H54 (cell line): ENCODE data around the gene RAB30.
A peak's percentile ranks its signal among the peaks of the same experiment; 100 is the strongest.

Experiments
- DNase-seq: peaks from one replicate; pipeline ENCODE4 v3.0.0; 2011; ENCODE audit warnings: low spot score, mixed read lengths; ENCODE audit not compliant: insufficient read length
- FAIRE-seq: peaks from 3 replicates; lab custom pipeline; 2011; peaks lifted over from hg19 to GRCh38; lab: Jason Lieb, UNC
- POLR2A ChIP-seq: IDR thresholded peaks from 2 replicates; pipeline ENCODE4 v1.6.1; 2011; ENCODE audit warnings: low read depth, mild to moderate bottlenecking, low read length

The RAB30 gene

DNA sequence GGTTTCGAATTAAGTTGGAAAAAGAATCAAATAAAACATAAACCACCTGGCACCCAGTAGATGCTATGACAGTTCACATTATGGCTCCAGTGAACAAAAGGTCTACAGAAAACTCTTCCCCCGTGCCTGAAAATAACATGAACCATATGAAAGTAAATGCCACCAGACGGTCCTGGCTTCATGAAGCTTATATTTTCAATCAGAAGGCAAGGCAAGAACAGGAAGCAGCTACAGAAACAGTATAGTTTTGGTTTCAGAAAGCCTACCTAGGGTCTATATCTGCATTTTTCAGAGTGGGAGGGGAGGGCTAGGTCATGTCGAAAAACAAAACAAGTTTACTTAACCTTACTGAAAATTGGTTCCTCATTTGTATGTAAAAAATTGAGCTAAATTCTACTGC, 9.8 kb downstream of the RAB30 start:
- no peak for FAIRE-seq
- TF ChIP-seq POLR2A, result no peak
- no peak for DNase-seq

DNA sequence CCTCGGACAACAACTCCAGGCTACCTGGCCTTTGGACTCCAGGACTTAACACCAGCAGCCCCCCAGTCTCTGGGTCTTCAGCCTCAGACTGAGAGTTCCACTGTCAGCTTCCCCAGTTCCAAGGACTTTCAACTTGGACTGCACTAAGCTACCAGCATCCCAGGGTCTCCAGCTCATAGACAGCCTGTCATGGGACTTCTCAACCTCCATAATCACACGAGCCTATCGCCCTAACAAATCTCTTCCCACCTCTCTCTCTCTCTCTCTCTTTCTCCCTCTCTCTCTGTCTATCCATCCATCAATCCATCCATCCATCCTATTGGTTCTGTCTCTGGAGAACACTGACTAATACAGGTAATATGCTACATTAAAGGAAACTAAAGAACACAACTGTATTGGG, 10.7 kb downstream of the RAB30 start:
- TF ChIP-seq POLR2A, result no peak
- FAIRE-seq (no peak), DNase-seq (no peak)

DNA sequence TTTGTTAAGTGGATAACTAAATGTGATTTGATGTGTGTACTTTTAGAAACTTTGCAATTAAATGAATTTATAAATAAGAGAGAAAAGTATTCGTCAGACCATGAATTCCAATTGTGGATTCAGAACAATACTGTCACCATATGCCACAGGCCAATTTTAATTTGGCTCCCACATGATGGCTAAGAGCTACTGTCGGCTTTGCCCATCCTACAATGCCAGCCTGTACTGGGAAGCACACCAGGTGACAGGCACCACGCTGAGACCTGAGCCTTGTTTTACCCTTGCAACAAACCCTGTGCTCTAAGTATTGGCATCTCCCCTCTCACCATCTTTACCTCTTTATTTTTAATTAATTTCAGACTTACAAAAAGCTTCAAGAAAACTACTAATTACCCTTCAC, 14.0 kb downstream of the RAB30 start:
- DNase-seq, result no peak
- no peak for TF ChIP-seq POLR2A
- no peak for FAIRE-seq

DNA sequence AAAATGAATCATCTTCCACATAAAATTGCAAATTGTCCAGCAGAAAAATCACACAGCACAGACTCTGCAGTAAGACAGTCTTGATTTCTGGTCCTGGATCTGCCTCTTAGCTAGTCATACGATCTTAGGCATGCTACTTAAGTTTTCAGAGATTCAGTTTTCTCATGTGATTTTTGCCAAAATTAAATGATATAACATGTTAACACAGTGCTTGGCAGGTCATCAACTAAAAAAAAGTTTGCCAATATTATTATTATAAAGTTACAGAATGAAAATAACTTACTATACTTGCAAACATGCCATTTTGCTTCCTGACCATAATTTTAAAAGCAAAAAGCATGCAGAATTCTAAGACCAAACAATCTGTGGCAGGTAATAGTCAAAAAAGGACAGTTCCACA, 15.1 kb downstream of the RAB30 start:
- TF ChIP-seq POLR2A, result no peak
- DNase-seq (no peak), FAIRE-seq (no peak)

DNA sequence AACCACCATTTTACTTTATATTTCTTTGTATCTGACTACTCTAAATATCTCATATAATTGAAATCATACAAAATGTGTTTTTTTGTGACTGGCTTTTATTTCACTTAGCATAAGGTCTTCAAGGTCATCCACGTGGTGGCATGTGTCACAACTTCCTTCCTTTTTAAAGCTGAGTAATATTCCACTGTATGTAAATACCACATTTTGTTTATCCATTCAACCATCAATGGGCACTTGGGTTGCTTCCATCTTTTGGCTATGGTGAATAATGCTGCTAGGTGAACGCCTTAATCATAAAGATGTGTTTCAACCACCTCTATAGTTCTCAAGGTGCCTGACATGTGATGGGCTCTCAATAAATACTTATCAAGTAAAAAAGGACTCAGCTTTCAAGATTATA, 15.5 kb downstream of the RAB30 start:
- no peak for FAIRE-seq
- no peak for TF ChIP-seq POLR2A
- no peak for DNase-seq

DNA sequence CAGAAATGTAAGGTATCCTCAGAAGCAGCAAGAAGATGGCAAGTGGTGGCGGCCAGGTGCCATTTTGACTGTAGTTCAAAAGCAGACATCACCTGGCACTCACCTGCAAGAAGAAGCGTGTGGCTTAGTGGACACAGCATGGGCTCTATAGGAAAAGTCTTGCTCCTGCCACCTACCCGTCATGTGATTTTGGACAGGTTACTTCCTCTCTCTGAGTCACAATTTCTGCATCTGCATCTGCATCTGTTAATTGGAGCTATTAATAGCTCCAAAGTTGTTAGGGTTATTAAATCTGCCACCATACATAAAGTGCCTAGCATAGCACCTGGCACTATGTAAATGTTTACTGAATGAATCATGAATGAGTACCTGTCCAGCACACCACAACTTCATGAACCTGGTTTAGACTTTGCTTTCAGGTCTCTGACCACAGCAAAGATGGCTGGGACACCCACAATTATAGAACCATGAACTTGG, 16.8 kb downstream of the RAB30 start:
- TF ChIP-seq POLR2A, result no peak
- FAIRE-seq, result no peak

DNA sequence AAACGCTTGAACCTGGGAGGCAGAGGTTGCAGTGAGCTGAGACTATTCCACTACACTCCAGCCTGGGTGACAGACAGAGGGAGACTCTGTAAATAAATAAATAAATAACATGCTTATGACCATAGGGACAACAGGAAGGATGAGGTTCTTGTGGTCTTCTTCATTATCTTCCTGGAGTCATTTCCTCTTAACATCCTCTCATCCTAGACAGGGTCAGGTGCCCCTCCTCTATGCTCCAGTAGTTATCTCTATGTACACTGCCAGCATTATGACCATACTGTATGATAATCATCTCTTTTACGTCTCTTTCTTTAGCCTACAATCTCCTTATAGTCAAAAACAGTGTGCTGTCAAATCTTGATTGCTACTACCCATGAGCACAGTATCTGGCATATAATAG, 17.7 kb downstream of the RAB30 start:
- no peak for FAIRE-seq
- TF ChIP-seq POLR2A, result no peak
- no peak for DNase-seq

More for the DNA sequence above, 16.8 kb downstream of the RAB30 start:
- no peak for DNase-seq

DNA sequence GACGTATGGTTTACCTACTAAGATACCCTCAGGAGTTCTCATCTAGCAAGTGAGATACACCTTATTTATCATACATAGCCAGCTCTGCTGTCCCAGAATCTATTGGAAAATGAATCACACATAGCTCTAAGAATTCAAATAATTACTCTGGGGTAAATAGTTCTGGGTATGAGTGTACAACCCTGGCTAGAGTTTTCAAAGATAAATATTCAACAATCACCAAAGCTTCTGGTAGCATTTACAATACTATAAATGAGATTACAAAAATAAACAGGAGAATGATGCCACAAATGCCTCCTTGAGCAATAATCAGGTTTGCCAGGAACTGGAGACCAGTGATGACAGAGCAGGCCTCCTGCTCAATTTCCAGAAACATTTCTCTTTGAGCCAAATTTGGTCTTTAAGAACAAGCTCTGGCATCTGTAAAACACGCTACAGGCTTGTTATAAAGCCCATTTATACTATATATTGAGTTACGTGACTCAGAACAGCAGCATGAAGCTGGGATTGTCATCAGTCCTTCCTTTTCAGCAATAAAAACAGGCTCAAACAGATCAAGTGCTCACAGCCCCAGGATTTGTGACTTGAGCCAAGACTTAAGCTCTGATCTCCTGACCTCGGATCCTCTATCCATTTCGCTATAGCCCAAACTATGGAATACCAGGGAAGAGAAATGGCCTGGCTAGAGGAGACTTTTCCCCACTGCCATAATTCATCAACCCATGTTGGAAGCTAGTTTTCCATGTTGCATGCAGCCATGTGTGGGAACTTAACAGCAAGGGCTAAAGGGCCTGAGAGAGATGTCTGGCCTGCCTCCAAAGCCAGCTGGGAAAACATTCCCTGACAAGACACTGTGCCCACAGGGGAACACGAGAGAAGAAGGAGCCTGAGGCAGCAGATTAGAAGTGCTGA, 19.7 kb downstream of the RAB30 start:
- DNase-seq (peak; percentile 54), FAIRE-seq (peak; percentile 45)
- TF ChIP-seq POLR2A, result no peak

DNA sequence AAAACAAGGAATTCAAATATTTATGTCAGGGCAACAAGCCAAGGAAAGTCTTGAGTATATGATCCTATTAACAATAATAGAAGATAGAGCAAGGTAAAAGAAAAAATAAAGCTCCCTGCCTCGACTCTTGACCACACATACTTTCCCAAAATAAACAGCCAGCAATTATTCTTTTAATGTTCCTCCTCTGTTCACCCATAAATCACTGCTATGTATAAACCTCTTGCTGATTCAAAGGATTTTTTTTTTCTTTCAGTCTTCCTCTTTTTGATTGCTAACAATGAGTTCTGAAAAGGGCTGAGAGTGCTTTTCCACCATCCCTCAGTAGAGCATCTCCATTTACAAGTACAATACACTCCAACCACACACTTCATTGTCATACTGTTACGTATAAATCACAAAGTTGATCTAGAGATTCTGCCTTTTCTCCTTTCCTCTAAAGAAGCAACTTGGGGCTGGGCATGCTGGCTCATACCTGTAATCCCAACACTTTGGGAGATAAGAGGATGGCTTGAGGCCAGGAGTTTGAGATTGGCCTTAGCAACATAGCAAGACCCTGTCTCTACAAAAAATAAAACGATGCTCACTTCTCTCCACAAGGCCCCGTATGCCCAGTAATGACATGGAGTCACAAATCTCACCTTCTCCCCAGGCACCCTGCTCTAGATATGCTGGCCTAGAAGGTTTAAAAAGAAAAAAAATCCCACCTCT, 24.0 kb downstream of the RAB30 start:
- DNase-seq (no peak), FAIRE-seq (no peak)
- no peak for TF ChIP-seq POLR2A

DNA sequence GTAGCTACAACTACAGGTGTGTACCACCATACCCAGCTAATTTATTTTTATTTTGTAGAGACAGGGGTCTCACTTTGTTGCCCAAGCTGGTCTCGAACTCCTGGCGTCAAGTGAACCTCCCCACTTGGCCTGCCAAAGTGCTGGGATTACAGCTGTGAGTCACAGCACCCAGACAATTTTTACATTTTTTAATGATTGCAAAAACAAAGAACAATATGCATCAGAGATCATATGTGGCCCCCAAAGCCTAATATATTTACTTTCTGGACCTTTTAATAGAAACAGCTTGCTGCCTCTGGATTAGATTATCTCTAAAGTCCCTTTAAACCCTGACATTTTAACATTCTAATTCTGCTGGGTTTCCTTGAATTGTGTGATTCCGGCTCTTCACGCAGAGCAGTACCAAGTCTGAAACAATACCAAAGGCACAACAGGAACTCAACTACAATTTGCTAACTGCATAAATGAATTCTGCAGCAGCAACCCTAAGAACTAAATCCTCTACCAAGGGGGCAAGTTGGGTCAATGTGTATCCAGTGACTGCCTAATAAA, 25.0 kb downstream of the RAB30 start:
- no peak for TF ChIP-seq POLR2A
- DNase-seq, result no peak
- FAIRE-seq, result no peak

DNA sequence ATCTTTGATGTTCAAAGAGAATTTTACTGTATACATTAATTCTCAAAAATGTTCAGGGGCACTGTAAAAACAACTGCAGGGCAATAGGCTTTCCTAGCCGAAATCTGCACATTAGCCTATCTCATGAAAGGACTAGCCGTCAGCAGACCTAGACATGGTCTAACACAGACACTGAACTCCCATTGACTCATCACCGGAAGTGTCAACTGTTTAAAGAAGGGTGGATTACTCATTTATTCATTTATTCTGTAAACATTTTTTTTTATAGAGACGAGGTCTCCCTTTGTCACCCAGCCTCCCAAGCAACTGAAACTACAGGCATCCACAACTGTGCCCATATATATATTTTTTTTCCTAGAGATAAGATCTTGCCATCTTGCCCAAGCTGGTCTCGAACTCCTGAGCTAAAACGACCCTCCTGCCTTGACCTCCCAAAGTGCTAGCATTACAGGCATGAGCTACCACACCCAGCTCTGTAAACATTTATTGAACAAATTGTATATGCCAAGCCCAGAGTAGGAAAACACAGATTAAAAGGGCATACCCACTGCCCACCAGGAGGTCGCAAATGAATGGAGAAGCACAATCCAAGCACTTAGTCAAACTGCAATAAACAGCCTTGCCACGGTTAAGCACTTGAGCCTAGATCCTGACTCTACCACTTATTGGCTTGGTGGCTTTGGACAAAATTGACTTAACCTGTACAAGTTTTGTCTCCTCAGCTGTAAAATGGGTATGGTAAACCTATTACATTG, 26.6 kb downstream of the RAB30 start:
- FAIRE-seq (peak; percentile 77), DNase-seq (peak; percentile 51)
- TF ChIP-seq POLR2A, result no peak

DNA sequence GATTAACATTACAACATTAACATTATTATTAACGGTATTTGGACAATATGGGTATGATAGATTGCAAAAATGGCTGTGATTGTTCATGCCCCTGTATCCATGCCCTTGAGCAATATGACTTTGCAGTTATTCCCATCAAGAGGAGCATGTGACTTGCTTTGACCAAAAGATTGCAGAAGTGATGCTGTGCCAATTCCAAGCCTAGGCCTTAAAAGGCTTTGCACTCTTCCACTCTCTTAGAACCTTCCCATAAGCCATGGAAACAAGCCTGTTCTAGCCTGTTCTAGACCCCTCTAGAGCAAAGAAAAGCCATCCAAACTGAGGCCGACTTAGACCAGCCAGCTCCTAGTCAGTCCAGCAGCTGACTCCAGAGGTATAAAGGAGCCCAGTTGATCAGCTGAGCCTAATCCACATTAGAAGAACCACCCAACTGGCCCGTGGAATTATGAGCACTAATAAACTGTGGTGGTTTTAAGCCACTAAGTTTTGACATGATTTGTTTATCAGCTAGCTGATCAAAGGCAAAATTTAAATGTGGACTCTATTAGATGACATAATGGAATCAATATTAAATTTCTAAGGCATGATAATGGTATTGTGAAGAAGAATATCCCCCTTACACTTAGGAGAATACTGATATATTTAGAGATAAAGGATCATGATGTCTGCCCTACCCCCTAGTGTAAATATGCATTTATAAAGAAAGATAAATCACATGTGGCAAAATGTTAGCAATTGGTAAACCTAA, 28.6 kb downstream of the RAB30 start:
- DNase-seq (no peak), FAIRE-seq (no peak)
- no peak for TF ChIP-seq POLR2A

DNA sequence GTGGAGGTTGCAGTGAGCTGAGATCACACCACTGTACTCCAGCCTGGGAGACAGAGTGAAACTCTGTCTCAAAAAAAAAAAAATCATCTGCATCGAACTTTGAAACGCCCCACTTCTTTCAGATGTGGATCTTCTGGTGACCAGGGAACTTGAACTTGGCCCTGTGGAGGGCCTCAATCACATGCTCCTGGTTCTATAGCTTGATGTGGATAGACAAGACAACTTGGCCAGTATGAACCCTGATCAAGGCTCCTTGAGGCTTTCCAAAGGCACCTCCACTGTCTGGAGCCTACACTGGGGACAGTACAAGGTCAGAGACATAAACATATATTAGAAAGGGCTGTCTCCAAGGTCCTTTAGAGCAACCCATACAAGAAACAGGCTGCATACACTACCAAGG, 30.6 kb downstream of the RAB30 start:
- TF ChIP-seq POLR2A, result no peak

More for the DNA sequence above, 30.6 kb downstream of the RAB30 start:
- FAIRE-seq (no peak), DNase-seq (no peak)
